Measurements from ENCODE around the gene CDON. TPM values are rescaled to one million over a fixed set of nuclear protein-coding genes. Genes with fewer than 3 reads are reported as not detected.

The CDON gene
- total and polyA plus RNA-seq, 2 of the 13 experiments (the other 11 are each of a cell fraction or from before 2014, with no cell fraction given), result 9.6 to 12.8 TPM

GRCh38 chr11:125923012-125923579, 139.6 kb downstream of the CDON start (continued):
- TF ChIP-seq ATF2 (CRISPR knock-in tag; IDR thresholded peaks at IDR 0.05) (no peak), STAG1 (CRISPR knock-in tag; IDR thresholded peaks at IDR 0.05) (peak; percentile 95), NR2F6 (IDR thresholded peaks at IDR 0.05) (no peak), NR2F6 (CRISPR knock-in tag; IDR thresholded peaks at IDR 0.05) (no peak; the same call in 1 of the 2 replicates), HMGA1 (CRISPR knock-in tag; conservative IDR thresholded peaks at IDR 0.05) (no peak), RBM22 (optimal IDR thresholded peaks at IDR 0.05; ENCODE audit: low read length) (no peak), ZNF34 (CRISPR knock-in tag; IDR thresholded peaks at IDR 0.05; ENCODE audit: borderline replicate concordance) (no peak), RAD21 (CRISPR knock-in tag; IDR thresholded peaks at IDR 0.05) (peak; percentile 84), ZNF292 (CRISPR knock-in tag; IDR thresholded peaks at IDR 0.05; ENCODE audit: borderline replicate concordance, low read depth) (no peak), SRSF9 (IDR thresholded peaks at IDR 0.05; ENCODE audit: borderline replicate concordance, insufficient read depth, low read depth, low read length, poor library complexity, severe bottlenecking) (no peak), ZBTB38 (CRISPR knock-in tag; IDR thresholded peaks at IDR 0.05) (no peak)
- TF ChIP-seq, protein P1, sequence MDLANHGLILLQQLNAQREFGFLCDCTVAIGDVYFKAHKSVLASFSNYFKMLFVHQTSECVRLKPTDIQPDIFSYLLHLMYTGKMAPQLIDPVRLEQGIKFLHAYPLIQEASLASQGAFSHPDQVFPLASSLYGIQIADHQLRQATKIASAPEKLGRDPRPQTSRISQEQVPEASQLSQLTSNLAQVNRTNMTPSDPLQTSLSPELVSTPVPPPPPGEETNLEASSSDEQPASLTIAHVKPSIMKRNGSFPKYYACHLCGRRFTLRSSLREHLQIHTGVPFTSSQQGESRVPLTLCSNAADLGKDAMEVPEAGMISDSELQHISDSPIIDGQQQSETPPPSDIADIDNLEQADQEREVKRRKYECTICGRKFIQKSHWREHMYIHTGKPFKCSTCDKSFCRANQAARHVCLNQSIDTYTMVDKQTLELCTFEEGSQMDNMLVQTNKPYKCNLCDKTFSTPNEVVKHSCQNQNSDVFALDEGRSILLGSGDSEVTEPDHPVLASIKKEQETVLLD (CRISPR knock-in tag; IDR thresholded peaks at IDR 0.05; ENCODE audit: low read depth), result no peak

Data from HepG2 (cell line).